Activated T-cell treated with anti-CD3 and anti-CD28 coated beads, Interleukin-2, amount 50 U/mL, for 72 hours (primary cell): Measurements from ENCODE around the gene UNC13B. TPM values are rescaled to one million over a fixed set of nuclear protein-coding genes. Genes with fewer than 3 reads are reported as not detected.
"Not testable (repeated sequence)": the region's sequence is repeated elsewhere in the genome, so short reads cannot be mapped to it uniquely, and the experiment has no call there.

Experiments used
- ATAC-seq, 2 donors: fragments of 150-1000 bp; cut with Tn5 transposase; replicated peaks in 1 of 2; 2 replicates each; pipeline ENCODE4 v1.10.0; 2021; ENCODE audit warnings: moderate library complexity in 2 of 2, mild to moderate bottlenecking in 1 of 2
- DNase-seq, 2 donors: peaks; one replicate each; pipeline ENCODE4 v3.0.0; 2021 to 2022; ENCODE audit warnings: mixed read lengths in 1 of 2
- H3K27ac Mint-ChIP-seq: one replicate; pipeline ENCODE4 v1.8.0; 2022; ENCODE audit warnings: mild to moderate bottlenecking, moderate library complexity, mixed read lengths
- H3K27me3 Mint-ChIP-seq: one replicate; pipeline ENCODE4 v1.8.0; 2022; ENCODE audit warnings: low read depth, mixed read lengths
- H3K36me3 Mint-ChIP-seq, 2 donors: one replicate each; pipeline ENCODE4 v1.8.0; 2022; ENCODE audit warnings: mixed read lengths in 2 of 2, mild to moderate bottlenecking in 1 of 2; ENCODE audit not compliant: insufficient read depth in 2 of 2
- H3K4me1 Mint-ChIP-seq: one replicate; pipeline ENCODE4 v1.8.0; 2022; ENCODE audit warnings: low read depth, mixed read lengths
- H3K4me3 Mint-ChIP-seq, 2 donors: one replicate each; pipeline ENCODE4 v1.8.0; 2022; ENCODE audit warnings: mild to moderate bottlenecking in 2 of 2, mixed read lengths in 2 of 2, moderate library complexity in 2 of 2
- H3K9me3 Mint-ChIP-seq, 2 donors: one replicate each; pipeline ENCODE4 v1.8.0; 2022; ENCODE audit warnings: mixed read lengths in 2 of 2
- total RNA-seq, 2 donors: library from RNA; stranded (reverse); gene quantifications; one replicate each; pipeline ENCODE4 v1.2.3, GENCODE V29; 2022

UNC13B gene
- total RNA-seq, 2 donors from 2014 or later, result 0.91 to 1.2 TPM

DNA sequence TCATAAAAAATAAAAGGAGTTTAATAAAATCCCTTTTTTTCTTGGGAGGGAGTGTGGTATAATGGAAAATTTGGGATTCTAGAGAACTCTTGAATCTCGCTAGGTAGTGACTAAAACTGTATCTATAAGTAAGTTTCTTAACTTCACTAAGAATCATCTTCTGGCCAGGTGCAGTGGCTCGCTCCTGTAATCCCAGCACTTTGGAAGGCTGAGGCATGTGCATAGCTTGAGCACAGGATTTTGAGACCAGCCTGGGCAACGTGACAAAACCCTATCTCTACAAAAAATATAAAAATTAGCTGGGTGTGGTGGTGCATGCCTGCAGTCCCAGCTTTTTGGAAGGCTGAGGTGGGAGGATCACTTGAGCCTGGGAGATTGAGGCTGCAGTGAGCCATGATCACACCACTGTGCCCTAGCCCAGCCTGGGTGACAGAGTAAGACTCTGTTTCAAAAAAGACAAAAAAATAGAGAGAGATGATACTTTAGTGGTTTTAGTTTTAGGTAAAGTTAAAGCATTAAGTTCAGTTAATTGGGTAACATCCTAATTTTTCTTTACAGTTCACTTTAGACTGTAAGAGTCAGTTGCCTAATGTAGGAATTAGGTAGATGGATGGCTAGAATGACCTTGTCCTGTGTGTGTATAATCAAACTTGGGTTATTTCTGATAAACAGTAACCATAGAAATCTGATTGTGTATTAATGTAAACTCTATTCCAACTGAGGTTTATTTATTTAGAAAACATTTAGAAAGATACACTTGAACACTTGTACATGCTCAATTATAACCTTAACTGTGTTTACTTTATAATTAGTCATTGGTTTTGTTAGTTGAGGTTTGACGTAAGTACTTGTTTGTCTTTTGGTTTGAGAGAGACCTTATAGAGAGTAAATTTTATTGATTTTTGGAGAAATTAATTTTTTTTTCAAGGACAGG is 17.8 kb downstream of the UNC13B start:
- Mint-ChIP-seq H3K4me3 (no peak overlapping the region), H3K9me3 (peaks cover 0 to 2% of the 10 kb centered on the region in 2 donors), H3K4me1 (no peaks in the 10 kb centered on the region), H3K27ac (no peak overlapping the region), H3K36me3 (no peaks in the 10 kb centered on the region), H3K27me3 (no peaks in the 10 kb centered on the region)
- ATAC-seq (no peak), DNase-seq (no peak)

DNA sequence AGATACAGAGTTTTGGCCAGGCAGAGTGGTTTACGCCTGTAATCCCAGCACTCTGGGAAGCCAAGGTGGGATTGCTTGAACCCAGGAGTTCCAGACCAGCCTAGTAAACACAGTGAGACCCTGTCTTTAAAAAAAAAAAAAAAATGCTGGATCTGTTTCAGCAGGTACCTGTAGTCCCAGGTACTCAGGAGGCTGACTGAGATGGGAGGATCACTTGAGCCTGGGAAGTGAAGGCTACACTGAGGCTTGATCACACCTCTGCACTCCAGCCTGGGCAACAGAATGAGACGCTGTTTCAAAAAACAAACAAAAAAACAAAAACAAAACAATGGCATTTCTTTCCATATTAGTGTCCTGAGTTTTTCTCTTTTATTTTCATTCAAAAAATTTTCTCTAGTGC is 19.0 kb downstream of the UNC13B start:
- H3K4me3 Mint-ChIP-seq, result no peak overlapping the region
- H3K36me3 Mint-ChIP-seq, result no peaks in the 10 kb centered on the region
- no peaks in the 10 kb centered on the region for H3K9me3 Mint-ChIP-seq
- H3K27ac Mint-ChIP-seq, result no peak overlapping the region
- no peaks in the 10 kb centered on the region for H3K27me3 Mint-ChIP-seq
- no peak for ATAC-seq
- H3K4me1 Mint-ChIP-seq, result no peaks in the 10 kb centered on the region
- DNase-seq, result no peak

DNA sequence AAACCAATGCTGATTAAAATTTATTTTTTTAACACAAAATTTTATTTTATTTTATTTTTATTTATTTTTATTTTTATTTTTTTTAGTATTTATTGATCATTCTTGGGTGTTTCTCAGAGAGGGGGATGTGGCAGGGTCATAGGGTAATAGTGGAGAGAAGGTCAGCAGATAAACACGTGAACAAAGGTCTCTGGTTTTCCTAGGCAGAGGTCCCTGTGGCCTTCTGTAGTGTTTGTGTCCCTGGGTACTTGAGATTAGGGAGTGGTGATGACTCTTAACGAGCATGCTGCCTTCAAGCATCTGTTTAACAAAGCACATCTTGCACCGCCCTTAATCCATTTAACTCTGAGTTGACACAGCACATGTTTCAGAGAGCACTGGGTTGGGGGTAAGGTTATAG is 20.6 kb downstream of the UNC13B start:
- not testable (repeated sequence) for H3K36me3 Mint-ChIP-seq, DNase-seq, H3K9me3 Mint-ChIP-seq, H3K4me1 Mint-ChIP-seq, H3K27ac Mint-ChIP-seq, ATAC-seq, H3K4me3 Mint-ChIP-seq, H3K27me3 Mint-ChIP-seq

DNA sequence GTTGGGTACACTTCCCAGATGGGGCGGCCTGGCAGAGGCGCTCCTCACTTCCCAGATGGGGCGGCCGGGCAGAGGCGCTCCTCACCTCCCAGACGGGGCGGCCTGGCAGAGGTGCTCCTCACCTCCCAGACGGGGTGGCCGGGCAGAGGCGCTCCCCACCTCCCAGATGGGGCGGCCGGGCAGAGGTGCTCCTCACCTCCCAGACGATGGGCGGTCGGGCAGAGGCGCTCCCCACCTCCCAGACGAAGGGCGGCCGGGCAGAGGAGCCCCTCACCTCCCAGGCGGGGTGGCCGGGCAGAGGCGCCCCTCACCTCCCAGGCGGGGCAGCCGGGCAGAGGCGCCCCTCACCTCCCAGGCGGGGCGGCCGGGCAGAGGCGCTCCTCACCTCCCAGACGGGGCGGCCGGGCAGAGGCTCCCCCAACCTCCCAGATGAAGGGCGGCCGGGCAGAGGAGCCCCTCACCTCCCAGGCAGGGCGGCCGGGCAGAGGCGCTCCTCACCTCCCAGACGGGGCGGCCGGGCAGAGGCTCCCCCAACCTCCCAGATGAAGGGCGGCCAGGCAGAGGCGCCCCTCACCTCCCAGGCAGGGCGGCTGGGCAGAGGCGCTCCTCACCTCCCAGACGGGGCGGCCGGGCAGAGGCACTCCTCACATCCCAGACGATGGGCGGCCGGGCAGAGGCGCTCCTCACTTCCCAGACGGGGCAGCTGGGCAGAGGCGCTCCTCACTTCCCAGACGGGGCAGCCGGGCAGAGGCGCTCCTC is 21.4 kb downstream of the UNC13B start:
- not testable (repeated sequence) for DNase-seq, ATAC-seq, H3K4me1 Mint-ChIP-seq, H3K36me3 Mint-ChIP-seq, H3K27me3 Mint-ChIP-seq, H3K9me3 Mint-ChIP-seq, H3K4me3 Mint-ChIP-seq, H3K27ac Mint-ChIP-seq

DNA sequence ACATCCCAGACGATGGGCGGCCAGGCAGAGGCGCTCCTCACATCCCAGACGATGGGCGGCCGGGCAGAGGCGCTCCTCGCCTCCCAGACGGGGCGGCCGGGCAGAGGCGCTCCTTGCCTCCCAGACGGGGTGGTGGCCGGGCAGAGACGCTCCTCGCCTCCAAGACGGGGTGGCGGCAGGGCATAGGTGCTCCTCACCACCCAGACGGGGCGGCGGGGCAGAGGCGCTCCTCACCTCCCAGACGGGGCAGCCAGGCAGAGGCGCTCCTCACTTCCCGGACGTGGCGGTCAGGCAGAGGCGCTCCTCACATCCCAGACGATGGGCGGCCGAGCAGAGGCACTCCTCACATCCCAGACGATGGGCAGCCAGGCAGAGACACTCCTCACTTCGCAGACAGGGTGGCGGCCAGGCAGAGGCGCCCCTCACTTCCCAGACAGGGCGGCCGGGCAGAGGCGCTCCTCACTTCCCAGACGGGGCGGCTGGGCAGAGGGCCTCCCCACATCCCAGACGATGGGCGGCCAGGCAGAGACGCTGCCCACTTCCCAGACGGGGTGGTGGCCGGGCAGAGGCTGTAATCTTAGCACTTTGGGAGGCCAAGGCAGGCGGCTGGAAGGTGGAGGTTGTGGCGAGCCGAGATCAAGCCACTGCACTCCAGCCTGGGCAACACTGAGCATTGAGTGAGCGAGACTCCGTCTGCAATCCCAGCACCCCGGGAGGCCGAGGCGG is 22.1 kb downstream of the UNC13B start:
- H3K36me3 Mint-ChIP-seq, DNase-seq, H3K4me1 Mint-ChIP-seq, H3K27me3 Mint-ChIP-seq, H3K27ac Mint-ChIP-seq, H3K4me3 Mint-ChIP-seq, H3K9me3 Mint-ChIP-seq, ATAC-seq: not testable (repeated sequence)

DNA sequence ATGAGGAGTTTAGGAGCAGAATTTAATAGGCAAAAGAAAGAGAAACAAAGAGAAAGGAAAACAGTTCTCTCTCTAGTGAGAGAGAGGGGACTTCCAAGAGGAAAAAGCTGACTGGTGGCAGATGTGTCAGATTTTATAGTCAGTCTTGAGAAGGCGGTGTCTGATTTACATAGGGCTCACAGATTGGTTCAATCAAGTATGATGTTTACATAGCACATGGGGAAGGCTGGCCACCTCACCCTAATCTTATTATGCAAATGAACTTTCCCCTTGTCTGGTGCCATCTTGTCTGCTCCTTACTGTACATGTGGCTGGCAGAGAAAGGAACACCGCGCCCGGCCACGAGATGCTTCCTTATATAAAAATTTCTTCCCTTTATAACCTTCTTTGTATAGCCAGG is 24.7 kb downstream of the UNC13B start:
- Mint-ChIP-seq H3K4me3 (no peak overlapping the region), H3K36me3 (peaks cover 0 to under 1% of the 10 kb centered on the region in 2 donors), H3K27ac (no peak overlapping the region), H3K4me1 (no peaks in the 10 kb centered on the region), H3K27me3 (no peaks in the 10 kb centered on the region), H3K9me3 (peaks cover 0 to 2% of the 10 kb centered on the region in 2 donors)
- DNase-seq (no peak), ATAC-seq (no peak)

DNA sequence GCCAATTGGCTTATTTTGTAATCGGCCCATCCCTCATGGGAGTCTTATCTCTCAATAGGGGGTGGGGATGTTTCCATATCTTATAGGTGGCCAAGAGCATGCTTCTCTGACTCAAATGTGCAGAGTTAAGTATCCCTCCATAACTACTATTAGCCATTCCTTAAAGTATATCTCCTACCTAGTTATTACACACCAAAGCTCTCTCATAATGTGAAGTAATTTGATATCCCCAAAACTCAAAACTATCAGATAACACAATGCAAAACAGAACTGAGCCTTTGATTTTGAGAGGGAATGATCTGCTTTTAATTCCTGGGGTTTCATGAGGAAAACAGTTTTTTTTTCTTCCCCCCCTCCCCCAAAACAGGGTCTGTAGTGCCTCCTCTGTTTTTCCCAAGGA is 28.4 kb downstream of the UNC13B start:
- no peak for ATAC-seq
- H3K36me3 Mint-ChIP-seq, result peaks cover 3 to 8% of the 10 kb centered on the region in 2 donors

DNA sequence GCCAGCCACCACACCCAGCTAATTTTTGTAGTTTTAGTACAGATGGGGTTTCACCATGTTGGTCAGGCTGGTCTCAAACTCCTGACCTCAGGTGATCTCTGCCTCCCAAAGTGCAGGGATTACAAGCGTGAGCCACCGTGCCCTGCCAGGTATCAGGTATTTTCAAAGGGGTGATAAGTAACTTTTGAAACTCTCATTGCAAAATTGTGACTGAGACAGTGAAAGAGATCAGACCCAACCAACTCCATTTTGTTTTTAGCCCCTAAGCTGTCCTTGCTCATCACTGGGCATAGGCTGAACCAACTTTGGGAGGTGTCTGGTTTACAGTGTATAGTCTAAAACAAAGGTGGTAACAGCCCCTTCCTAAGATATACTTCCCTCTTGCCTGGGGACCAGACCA is 29.3 kb downstream of the UNC13B start:
- no peak for ATAC-seq
- Mint-ChIP-seq H3K36me3 (peaks cover 3 to 8% of the 10 kb centered on the region in 2 donors), H3K27me3 (no peaks in the 10 kb centered on the region), H3K4me3 (no peak overlapping the region), H3K27ac (no peak overlapping the region), H3K4me1 (no peaks in the 10 kb centered on the region), H3K9me3 (peaks cover 5 to 11% of the 10 kb centered on the region in 2 donors)
- no peak for DNase-seq

More for the DNA sequence above, 28.4 kb downstream of the UNC13B start:
- H3K9me3 Mint-ChIP-seq, result peaks cover 5 to 11% of the 10 kb centered on the region in 2 donors
- no peaks in the 10 kb centered on the region for H3K4me1 Mint-ChIP-seq
- no peak overlapping the region for H3K4me3 Mint-ChIP-seq
- no peak for DNase-seq
- H3K27me3 Mint-ChIP-seq, result no peaks in the 10 kb centered on the region
- H3K27ac Mint-ChIP-seq, result no peak overlapping the region

DNA sequence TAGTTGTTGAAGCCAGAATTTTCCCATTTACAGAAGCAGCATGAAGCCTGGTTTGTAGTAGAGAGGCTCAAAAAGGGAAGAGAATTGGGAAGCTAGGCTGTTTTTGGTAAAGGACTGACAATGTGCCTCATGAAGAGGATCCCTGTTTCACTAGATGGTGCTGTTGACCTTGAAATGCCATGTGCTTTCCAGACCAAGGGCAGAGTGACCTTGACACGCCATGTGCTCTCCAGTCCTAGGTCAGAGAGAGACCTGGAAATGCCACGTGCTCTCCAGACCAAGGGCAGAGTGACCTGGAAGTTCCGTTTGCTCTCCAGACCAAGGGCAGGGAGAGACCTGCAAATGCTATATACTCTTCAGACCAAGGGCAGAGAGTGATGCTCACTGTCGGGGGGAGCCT is 32.0 kb downstream of the UNC13B start:
- peaks cover 8 to 14% of the 10 kb centered on the region in 2 donors for H3K9me3 Mint-ChIP-seq
- H3K27me3 Mint-ChIP-seq, result no peaks in the 10 kb centered on the region
- ATAC-seq (no peak), DNase-seq (no peak)
- no peak overlapping the region for H3K4me3 Mint-ChIP-seq
- no peaks in the 10 kb centered on the region for H3K4me1 Mint-ChIP-seq
- no peak overlapping the region for H3K27ac Mint-ChIP-seq
- peaks cover 3 to 9% of the 10 kb centered on the region in 2 donors for H3K36me3 Mint-ChIP-seq

DNA sequence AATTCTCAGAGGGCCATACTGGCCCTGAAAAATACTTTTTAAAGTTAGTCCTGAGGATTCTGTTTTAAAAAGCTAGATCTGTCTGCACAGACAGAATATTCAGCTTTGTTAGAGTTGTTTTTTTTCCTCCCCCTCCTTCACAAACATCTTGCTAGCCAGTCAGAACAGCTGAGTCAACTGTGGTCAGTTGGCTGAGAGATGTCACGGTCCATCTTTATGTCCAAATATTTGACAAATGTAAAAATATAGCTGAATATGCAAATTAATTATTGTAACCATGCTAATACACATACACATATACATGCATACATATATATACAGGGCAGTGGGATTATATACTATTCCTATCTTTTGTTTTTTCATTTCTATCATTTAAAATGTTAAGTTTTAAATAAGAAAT is 33.9 kb downstream of the UNC13B start:
- no peak for DNase-seq
- Mint-ChIP-seq H3K36me3 (peaks cover 3 to 9% of the 10 kb centered on the region in 2 donors), H3K27ac (no peak overlapping the region), H3K4me1 (no peaks in the 10 kb centered on the region), H3K27me3 (no peaks in the 10 kb centered on the region), H3K9me3 (peaks cover 11 to 17% of the 10 kb centered on the region in 2 donors), H3K4me3 (no peak overlapping the region)
- no peak for ATAC-seq

DNA sequence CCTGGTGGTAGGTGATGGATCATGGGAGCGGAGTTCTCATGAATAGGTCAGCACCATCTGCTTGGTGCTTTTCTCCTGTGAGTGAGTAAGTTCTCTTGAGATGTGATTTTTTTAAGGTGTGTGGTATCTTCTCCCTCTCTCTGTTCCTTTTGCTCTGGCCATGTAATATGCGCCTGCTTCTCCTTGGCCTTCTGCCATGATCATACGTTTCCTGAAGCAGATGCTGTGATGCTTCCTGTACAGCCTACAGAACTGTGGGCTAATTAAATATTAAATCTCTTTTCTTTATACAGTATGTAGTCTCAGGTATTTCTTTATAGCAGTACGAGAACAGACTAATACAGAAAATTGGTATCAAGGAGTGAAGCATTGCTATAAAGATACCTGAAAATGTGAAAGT is 36.4 kb downstream of the UNC13B start:
- H3K27me3 Mint-ChIP-seq, result peaks cover 7% of the 10 kb centered on the region
- peaks cover 14 to 17% of the 10 kb centered on the region in 2 donors for H3K9me3 Mint-ChIP-seq
- no peak overlapping the region for H3K27ac Mint-ChIP-seq
- H3K36me3 Mint-ChIP-seq, result peaks cover 8 to 11% of the 10 kb centered on the region in 2 donors
- no peak overlapping the region for H3K4me3 Mint-ChIP-seq
- ATAC-seq, result no peak
- no peaks in the 10 kb centered on the region for H3K4me1 Mint-ChIP-seq
- no peak for DNase-seq

DNA sequence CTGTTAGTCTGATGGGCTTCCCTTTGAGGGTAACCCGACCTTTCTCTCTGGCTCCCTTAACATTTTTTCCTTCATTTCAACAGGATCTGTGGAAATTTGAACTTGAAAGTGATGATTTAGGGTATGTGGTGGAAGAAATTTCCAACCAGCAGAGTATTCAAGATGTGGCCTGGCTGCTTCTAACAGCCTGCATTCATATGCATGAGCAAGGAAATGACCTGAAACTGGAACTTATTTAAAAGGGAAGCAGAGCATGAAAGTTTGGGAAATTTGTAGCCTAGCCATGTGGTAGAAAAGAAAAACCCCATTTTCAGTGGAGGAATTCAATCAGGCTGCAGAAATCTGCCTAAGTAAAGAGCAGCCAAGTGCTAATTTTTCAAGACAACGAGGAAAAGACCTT is 41.7 kb downstream of the UNC13B start:
- DNase-seq, result no peak
- ATAC-seq, result no peak
- Mint-ChIP-seq H3K27me3 (peaks cover 7% of the 10 kb centered on the region), H3K9me3 (peaks cover 18 to 24% of the 10 kb centered on the region in 2 donors), H3K36me3 (peaks cover 8 to 16% of the 10 kb centered on the region in 2 donors), H3K4me3 (no peak overlapping the region), H3K27ac (no peak overlapping the region), H3K4me1 (no peaks in the 10 kb centered on the region)

DNA sequence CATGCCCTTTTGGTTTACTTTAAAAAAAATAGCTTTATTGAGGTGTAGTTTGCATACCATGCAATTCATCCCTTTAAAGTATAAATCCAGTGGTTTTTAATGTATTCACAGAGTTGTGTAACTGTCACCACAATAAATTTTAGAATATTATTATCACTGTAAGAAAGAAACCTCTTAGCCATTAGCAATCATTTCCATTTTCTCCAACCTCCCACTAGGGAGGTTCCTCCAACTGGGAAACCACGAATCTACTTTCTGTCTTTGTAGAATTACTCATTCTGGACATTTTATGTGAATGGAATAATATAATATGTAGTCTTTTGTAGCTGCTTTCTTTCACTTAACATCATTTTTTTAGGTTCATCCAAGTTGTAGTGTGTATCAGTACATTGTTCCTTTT is 43.5 kb downstream of the UNC13B start:
- Mint-ChIP-seq H3K9me3 (peaks cover 18 to 20% of the 10 kb centered on the region in 2 donors), H3K36me3 (peaks cover 8 to 16% of the 10 kb centered on the region in 2 donors), H3K4me3 (no peak overlapping the region), H3K27me3 (peaks cover 7% of the 10 kb centered on the region), H3K4me1 (no peaks in the 10 kb centered on the region), H3K27ac (no peak overlapping the region)
- DNase-seq (no peak), ATAC-seq (no peak)
